ENCODE data around the gene TUBB2B.
A peak's percentile ranks its signal among the peaks of the same experiment; 100 is the strongest.
"Not testable (repeated sequence)": the region's sequence is repeated elsewhere in the genome, so short reads cannot be mapped to it uniquely, and the experiment has no call there.

The TUBB2B gene

GRCh38 chr6:3258201-3258600 lies 30.7 kb upstream of the TUBB2B start:
- DNase-seq = no peak

GRCh38 chr6:3253597-3253961 lies 26.1 kb upstream of the TUBB2B start:
- DNase-seq = no peak

GRCh38 chr6:3252861-3253596 lies 25.6 kb upstream of the TUBB2B start:
- no peak for DNase-seq

- DNase-seq = no peak
These were observed 24.9 kb upstream of the TUBB2B start for GRCh38 chr6:3252369-3252768.

- peak; percentile 73 for DNase-seq
These were observed 24.2 kb upstream of the TUBB2B start for GRCh38 chr6:3251462-3252314.

GRCh38 chr6:3250231-3250675 lies 22.8 kb upstream of the TUBB2B start:
- no peak for DNase-seq

- no peak for DNase-seq
These were observed 22.4 kb upstream of the TUBB2B start for GRCh38 chr6:3249821-3250220.

- no peak for DNase-seq
These were observed 20.0 kb upstream of the TUBB2B start for GRCh38 chr6:3247255-3248146.

GRCh38 chr6:3245216-3245615 lies 17.8 kb upstream of the TUBB2B start:
- DNase-seq = no peak

- DNase-seq = not testable (repeated sequence)
These were observed 17.3 kb upstream of the TUBB2B start for GRCh38 chr6:3244832-3245161.

GRCh38 chr6:3244003-3244831 lies 16.8 kb upstream of the TUBB2B start:
- DNase-seq = no peak

- no peak for DNase-seq
These were observed 15.3 kb upstream of the TUBB2B start for GRCh38 chr6:3242768-3243167.

GRCh38 chr6:3241745-3242144 lies 14.3 kb upstream of the TUBB2B start:
- not testable (repeated sequence) for DNase-seq

GRCh38 chr6:3240595-3240994 lies 13.1 kb upstream of the TUBB2B start:
- DNase-seq = no peak

GRCh38 chr6:3239110-3239830 lies 11.8 kb upstream of the TUBB2B start:
- DNase-seq = no peak

- no peak for DNase-seq
These were observed 10.6 kb upstream of the TUBB2B start for GRCh38 chr6:3237761-3238662.

GRCh38 chr6:3236005-3236404 lies 8.6 kb upstream of the TUBB2B start:
- DNase-seq = no peak

- DNase-seq = no peak
These were observed 8.0 kb upstream of the TUBB2B start for GRCh38 chr6:3235486-3235885.

GRCh38 chr6:3233904-3234303 lies 6.5 kb upstream of the TUBB2B start:
- DNase-seq = no peak

- DNase-seq = no peak
These were observed 5.9 kb upstream of the TUBB2B start for GRCh38 chr6:3233321-3233720.
